Kidney tubule cell (primary cell): ENCODE data around the gene CCNY.

Experiments used
- DNase-seq: peaks from one replicate; pipeline ENCODE4 v3.0.0-alpha.2; 2018; ENCODE audit warnings: low spot score

The CCNY gene

GRCh38 chr10:35452847-35453246 lies 116.5 kb downstream of the CCNY start:
- DNase-seq: no peak

DNA sequence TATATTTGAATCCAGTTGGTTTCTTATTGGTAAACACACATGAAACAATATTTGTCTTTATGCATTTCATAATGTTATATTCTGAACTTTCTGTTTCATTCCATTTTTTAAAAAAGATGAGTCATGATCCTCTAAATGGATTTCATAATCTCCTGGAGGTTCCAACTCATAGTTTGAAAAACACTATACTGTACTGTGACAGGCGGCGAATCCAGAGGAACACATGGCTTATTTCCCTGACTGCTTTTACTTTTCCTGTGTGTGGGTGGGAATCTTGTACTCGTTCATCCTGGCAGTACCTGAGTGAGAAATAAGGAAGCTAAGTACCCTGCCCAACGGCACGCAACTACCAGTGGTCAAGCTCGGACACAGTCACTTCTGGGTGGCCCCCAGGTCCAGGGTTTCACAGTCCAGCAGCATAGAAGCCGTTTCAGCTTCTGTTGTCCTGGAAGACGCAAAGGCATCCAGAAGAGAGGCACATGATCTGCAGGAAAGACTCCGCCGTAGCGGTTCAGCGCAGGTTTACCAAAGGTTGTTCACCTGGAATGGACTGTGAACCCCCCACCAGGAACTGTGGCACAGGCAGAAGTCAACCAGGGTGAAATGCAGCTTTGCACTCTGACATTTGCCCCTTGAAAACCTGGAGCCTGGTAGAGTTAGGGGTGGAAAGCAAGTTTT lies 117.7 kb downstream of the CCNY start:
- DNase-seq: no peak

DNA sequence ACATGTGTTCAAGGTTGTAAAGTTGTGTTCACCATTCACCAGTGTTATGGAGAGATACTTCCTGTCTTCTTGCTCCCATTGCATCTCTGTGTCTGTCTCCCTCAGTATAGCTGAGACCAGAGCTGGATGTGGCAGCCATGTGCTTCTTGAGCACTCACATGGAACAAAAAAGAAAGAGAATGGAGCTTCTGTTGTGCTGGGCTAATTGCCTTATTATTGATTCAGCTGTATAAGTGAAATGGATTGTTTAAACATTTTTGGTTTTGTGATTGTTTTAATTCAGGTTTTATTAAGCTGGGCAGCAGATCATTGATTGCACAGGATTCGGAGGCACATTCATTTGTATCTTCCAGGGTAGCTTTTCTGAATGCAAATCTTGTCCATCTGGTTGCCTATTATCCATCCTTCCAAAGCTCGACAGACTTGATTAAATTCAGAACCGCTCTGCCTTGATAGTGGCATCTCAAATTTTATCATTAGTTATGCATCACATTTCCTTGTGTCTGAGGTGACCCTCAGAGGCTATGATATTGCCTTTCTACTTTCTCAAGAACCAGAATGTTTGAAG lies 119.9 kb downstream of the CCNY start:
- no peak for DNase-seq

- no peak for DNase-seq
Measured at GRCh38 chr10:35456784-35457183, 120.5 kb downstream of the CCNY start.

GRCh38 chr10:35458500-35459448 lies 122.5 kb downstream of the CCNY start:
- no peak for DNase-seq

DNA sequence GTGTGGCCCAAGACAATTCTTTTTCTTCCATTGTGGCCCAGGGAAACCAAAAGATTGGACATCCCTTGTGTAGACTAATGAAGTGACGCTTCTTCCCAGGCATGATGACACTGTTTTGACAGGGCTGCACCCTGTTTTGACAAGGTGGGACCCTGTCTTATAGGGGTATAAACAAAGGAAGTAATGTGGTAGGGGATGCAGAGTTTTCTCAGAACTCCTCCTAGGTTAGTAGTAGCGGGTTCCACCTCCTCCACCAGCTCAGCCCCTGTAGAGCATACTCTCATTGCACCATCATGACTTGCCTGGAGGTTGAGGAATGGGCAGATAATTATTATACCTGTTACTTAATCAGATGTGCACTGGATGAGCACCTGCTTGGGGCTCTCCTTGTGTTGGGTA lies 123.1 kb downstream of the CCNY start:
- DNase-seq: no peak

DNA sequence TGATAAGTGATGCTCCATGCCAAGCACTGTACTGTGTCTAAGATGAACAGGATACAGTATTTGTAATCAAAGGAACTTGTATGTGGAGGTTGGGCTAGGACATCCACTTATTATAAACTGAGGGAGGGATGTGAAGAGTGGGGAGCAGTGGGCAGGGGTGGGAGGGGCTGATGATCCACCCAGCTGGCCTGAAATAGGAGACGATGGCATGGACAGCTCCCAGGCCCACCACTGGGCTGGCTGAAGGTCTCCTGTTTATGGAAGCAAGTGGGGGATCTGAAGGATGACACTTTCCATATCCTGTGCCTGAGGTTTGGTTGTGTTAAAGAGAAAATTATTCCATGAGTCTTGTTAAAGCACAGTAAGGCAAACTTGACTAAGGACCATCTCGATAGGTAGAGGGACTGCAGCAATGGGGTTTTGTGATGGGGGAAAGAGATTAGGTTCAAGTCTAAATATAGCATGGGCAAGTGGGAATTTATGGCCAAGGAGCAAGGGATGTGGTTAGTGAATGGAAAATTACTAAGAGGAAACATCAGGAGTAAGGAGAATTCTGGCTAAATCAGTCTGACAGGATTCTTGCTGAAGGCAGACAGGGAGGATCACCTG lies 124.6 kb downstream of the CCNY start:
- DNase-seq: no peak

DNA sequence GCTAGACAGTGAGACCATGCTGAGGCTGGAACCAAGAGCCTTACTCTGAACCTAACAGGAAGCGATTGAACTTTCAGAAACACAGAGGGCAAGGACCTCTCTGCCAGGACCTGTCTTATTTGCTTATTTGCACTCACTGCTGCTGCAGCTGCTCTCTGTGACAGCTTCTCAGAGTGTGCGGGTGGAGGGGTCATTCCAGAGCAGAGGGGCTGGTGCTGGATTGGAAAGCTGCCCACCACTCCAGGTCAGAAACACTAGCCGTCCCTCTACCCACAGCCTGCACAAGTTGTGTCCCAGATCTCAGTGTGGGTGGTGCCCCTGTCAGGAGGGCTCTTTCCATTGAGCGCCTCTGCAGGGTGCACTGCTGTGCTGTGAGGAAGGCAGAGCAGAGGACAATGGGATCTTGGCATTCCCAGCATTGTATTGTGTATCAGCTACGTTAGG lies 126.2 kb downstream of the CCNY start:
- no peak for DNase-seq

DNA sequence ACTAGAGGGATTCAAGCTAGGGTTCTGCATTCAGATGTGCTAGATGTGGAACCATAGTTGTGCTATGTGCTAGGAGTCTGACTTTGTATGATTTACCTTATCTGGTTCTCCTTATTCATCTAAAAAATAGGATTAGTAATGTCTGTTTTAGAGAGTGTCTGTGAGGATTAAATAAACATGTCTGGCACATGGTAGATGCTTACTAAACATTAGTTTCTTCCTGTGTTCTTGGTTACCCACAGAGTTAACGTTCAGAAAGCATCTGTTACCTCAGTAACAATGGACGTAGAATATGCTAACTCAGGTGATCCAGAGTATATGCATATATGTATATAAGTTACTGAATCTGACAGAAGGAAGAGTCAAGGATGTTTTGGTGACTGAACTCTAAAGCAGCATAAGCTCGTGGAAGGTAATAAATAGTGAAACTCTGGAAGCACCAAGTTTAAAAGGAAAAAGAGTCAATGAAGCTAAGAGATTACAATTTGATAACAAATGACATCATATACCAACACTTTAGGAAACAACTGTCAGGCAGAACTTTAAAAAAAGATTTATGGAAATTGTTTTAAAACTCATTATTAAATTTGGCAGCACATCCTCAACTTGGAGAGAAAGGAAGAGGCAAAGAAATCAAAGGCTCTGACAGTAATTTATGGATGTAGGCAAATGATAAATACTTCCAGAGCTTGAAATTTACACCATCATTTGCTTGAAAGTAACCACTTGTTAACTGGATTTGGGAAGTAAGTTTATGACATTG lies 127.0 kb downstream of the CCNY start:
- DNase-seq: no peak

GRCh38 chr10:35463878-35464277 lies 127.6 kb downstream of the CCNY start:
- DNase-seq: no peak

- DNase-seq: no peak
Measured at GRCh38 chr10:35464825-35465456, 128.6 kb downstream of the CCNY start.

DNA sequence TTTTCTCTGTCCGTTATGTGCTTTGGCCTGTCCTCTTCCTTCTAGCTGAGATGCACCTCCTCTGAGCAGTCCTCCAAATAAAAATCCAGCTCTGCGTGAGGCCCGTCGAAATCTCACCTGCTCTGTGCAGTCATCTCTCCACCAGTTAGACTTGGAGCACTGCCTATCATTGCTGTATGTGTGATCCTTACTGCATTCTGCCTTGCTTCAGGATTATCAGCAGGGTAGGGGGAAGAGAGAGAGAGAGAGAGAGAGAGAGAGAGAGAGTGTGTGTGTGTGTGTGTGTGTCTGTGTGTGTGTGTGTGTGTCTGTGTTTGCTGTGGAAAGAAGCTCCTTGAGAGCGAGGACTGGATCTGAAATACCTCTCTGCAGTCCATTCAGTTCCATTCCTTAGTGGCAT lies 129.4 kb downstream of the CCNY start:
- DNase-seq: no peak

GRCh38 chr10:35466170-35466569 lies 129.9 kb downstream of the CCNY start:
- DNase-seq: no peak

GRCh38 chr10:35466661-35467060 lies 130.4 kb downstream of the CCNY start:
- DNase-seq: no peak

- no peak for DNase-seq
Measured at GRCh38 chr10:35467186-35467585, 130.9 kb downstream of the CCNY start.

GRCh38 chr10:35470248-35470924 lies 134.1 kb downstream of the CCNY start:
- no peak for DNase-seq

- no peak for DNase-seq
Measured at GRCh38 chr10:35470925-35471315, 134.6 kb downstream of the CCNY start.

GRCh38 chr10:35471435-35471834 lies 135.1 kb downstream of the CCNY start:
- DNase-seq: no peak

GRCh38 chr10:35480142-35480541 lies 143.8 kb downstream of the CCNY start:
- DNase-seq: no peak

GRCh38 chr10:35481413-35481812 lies 145.1 kb downstream of the CCNY start:
- no peak for DNase-seq
